Lung (tissue), 12 donors: ENCODE measurements around the gene ST3GAL5. TPM values are rescaled to one million over a fixed set of nuclear protein-coding genes. Genes with fewer than 3 reads are reported as not detected.

Experiments
- ATAC-seq: fragments of 200-7000 bp; cut with Tn5 transposase; one replicate; pipeline ENCODE4 v1.9.1; 2020; ENCODE audit warnings: moderate number of reproducible peaks; ENCODE audit not compliant: insufficient read depth, low FRiP score
- DNase-seq, 3 donors: peaks; one replicate each; pipeline ENCODE4 v3.0.0-alpha.2; 2013 to 2017
- H3K27ac ChIP-seq, 2 donors: one replicate each; pipeline ENCODE4 v1.5.1; 2013; ENCODE audit warnings: mild to moderate bottlenecking in 2 of 2, moderate library complexity in 2 of 2, control low read depth in 1 of 2, inconsistent platforms in 1 of 2, low read depth in 1 of 2, low read length in 1 of 2
- H3K27me3 ChIP-seq, 3 donors: one replicate each; pipeline ENCODE4 v1.5.1; 2013; ENCODE audit warnings: low read length in 2 of 3; ENCODE audit not compliant: control insufficient read depth in 3 of 3, insufficient read depth in 3 of 3
- H3K36me3 ChIP-seq, 4 donors: one replicate each; pipeline ENCODE4 v1.5.1; 2013; ENCODE audit warnings: low read length in 4 of 4, mild to moderate bottlenecking in 1 of 4, moderate library complexity in 1 of 4; ENCODE audit not compliant: control insufficient read depth in 4 of 4, insufficient read depth in 4 of 4
- H3K4me1 ChIP-seq, 5 donors: one replicate each; pipeline ENCODE4 v1.5.1; 2013; ENCODE audit warnings: low read length in 5 of 5, mild to moderate bottlenecking in 2 of 5, moderate library complexity in 1 of 5; ENCODE audit not compliant: control insufficient read depth in 5 of 5, insufficient read depth in 5 of 5
- H3K4me3 ChIP-seq: one replicate; pipeline ENCODE4 v1.5.1; 2013; ENCODE audit warnings: mild to moderate bottlenecking, control low read depth, moderate library complexity
- H3K9ac ChIP-seq, 2 donors: one replicate each; pipeline ENCODE4 v1.5.1; 2013; ENCODE audit warnings: low read length in 2 of 2, control low read depth in 1 of 2; ENCODE audit not compliant: insufficient read depth in 1 of 2
- H3K9me3 ChIP-seq, 4 donors: one replicate each; pipeline ENCODE4 v1.5.1; 2013; ENCODE audit warnings: low read length in 3 of 4, mild to moderate bottlenecking in 1 of 4, moderate library complexity in 1 of 4; ENCODE audit not compliant: control insufficient read depth in 4 of 4, insufficient read depth in 3 of 4
- WGBS, 2 donors: extraction: QIAGEN DNeasy Blood & Tissue Kit; methylation state at CpG; one replicate each; pipeline ENCODE4 v1.1.7; 2013; 5-methylcytosine and 5-hydroxymethylcytosine counted together
- polyA plus RNA-seq, 2 donors: library from polyadenylated mRNA; stranded (reverse); fragments of 200-250 nt; gene quantifications; one replicate each; pipeline ENCODE4 v1.2.1, GENCODE V29; 2013
- total RNA-seq, 2 donors: library from RNA; depleted of rRNA in 1 of 2; stranded (reverse); fragments of >200 nt in 1 of 2; gene quantifications; one replicate each; pipeline ENCODE4 v1.2.1, GENCODE V29; 2014 to 2021
- TF ChIP-seq, protein P1 (sequence below): IDR thresholded peaks from 2 replicates; pipeline ENCODE4 v1.5.1; 2012; ENCODE audit warnings: mild to moderate bottlenecking; ENCODE audit errors: control extremely low read depth, extremely low read depth
- donor health status: control.
- donor health status: control.
- donor health status: Bipolar disorder and iron deficiency.
- donor health status: healthy.
- donor health status: DM: yes; HTN: yes; CAD: no.

Gene ST3GAL5
- total and polyA plus RNA-seq, 4 donors: 31.1 to 149 (median 64.4) TPM

DNA sequence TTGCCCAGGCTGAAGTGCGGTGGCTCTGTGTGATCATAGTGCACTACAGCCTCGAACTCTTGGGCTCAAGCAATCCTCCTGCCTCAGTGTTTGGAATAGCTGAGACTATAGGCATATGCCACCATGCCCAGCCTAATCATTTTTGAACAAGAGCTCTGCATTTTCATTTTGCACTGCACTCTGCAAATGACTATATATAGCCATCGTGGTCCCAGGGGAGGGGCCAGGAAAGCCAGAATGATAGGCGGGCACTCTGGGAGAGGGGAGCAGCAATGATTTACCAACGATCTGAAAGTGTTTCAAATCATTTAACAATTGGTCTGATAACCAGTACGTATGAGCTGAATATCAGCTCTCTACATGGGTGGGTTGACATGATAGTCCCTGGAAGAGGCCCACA, 22.3 kb upstream of the ST3GAL5 start:
- DNase-seq (no peak), ATAC-seq (no peak)
- no peaks in the 10 kb centered on the region for H3K27me3 ChIP-seq
- H3K36me3 ChIP-seq: no peaks in the 10 kb centered on the region
- H3K9me3 ChIP-seq: no peaks in the 10 kb centered on the region
- TF ChIP-seq, protein P1, sequence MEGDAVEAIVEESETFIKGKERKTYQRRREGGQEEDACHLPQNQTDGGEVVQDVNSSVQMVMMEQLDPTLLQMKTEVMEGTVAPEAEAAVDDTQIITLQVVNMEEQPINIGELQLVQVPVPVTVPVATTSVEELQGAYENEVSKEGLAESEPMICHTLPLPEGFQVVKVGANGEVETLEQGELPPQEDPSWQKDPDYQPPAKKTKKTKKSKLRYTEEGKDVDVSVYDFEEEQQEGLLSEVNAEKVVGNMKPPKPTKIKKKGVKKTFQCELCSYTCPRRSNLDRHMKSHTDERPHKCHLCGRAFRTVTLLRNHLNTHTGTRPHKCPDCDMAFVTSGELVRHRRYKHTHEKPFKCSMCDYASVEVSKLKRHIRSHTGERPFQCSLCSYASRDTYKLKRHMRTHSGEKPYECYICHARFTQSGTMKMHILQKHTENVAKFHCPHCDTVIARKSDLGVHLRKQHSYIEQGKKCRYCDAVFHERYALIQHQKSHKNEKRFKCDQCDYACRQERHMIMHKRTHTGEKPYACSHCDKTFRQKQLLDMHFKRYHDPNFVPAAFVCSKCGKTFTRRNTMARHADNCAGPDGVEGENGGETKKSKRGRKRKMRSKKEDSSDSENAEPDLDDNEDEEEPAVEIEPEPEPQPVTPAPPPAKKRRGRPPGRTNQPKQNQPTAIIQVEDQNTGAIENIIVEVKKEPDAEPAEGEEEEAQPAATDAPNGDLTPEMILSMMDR: no peak
- H3K9ac ChIP-seq: no peak overlapping the region
- no peak overlapping the region for H3K27ac ChIP-seq
- no peak overlapping the region for H3K4me3 ChIP-seq
- peaks cover 0 to 4% (median 0%) of the 10 kb centered on the region in 5 donors for H3K4me1 ChIP-seq
- 72 to 80% methylated on average over 6 of the region's 6 CpGs for WGBS, 2 donors

DNA sequence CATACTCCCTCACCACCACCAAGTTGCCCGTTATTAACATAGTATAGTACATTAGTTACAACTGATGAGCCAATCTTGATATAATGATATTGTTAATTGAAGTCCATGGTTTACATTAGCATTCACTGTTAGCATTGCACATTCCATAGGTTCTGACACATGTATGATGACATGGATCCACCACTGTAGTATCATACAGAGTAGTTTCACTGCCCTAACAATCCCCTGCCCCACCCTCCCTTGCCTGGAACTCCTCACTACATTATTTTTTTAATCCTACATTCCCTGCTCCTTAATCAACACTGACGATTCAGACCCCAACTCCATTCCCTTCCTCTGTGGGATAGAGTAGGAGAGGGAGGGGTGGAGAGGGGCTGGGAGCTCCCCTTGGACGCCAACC, 20.2 kb upstream of the ST3GAL5 start:
- WGBS, 2 donors: 92 to 94% methylated on average over 3 of the region's 3 CpGs

GRCh38 chr2:85908506-85908905, 19.7 kb upstream of the ST3GAL5 start:
- no peaks in the 10 kb centered on the region for H3K9me3 ChIP-seq
- H3K27ac ChIP-seq: no peak overlapping the region
- DNase-seq: no peak
- H3K9ac ChIP-seq: no peak overlapping the region
- TF ChIP-seq, protein P1: no peak
- H3K4me1 ChIP-seq: peaks cover 0 to 13% (median 3%) of the 10 kb centered on the region in 5 donors
- H3K4me3 ChIP-seq: no peak overlapping the region
- ATAC-seq: no peak
- no peaks in the 10 kb centered on the region for H3K27me3 ChIP-seq
- H3K36me3 ChIP-seq: peaks cover 0 to 2% (median 0%) of the 10 kb centered on the region in 4 donors
- 94 to 100% methylated on average over 1 of the region's 1 CpG for WGBS, 2 donors

More for the DNA sequence above, 20.2 kb upstream of the ST3GAL5 start:
- Histone ChIP-seq H3K4me3 (no peak overlapping the region), H3K27ac (no peak overlapping the region), H3K9ac (no peak overlapping the region), H3K27me3 (no peaks in the 10 kb centered on the region), H3K4me1 (peaks cover 0 to 13% (median 3%) of the 10 kb centered on the region in 5 donors), H3K36me3 (peaks cover 0 to 2% (median 0%) of the 10 kb centered on the region in 4 donors), H3K9me3 (no peaks in the 10 kb centered on the region)
- no peak for ATAC-seq
- TF ChIP-seq, protein P1: no peak
- DNase-seq: no peak

- H3K27ac ChIP-seq: no peak overlapping the region
- peaks cover 0 to 13% (median 3%) of the 10 kb centered on the region in 5 donors for H3K4me1 ChIP-seq
- DNase-seq: peak in 2 of 3 donors; percentile 28 to 61
- H3K27me3 ChIP-seq: no peaks in the 10 kb centered on the region
- H3K36me3 ChIP-seq: peaks cover 0 to 2% (median 0%) of the 10 kb centered on the region in 4 donors
- ATAC-seq: peak; percentile 48
- TF ChIP-seq, protein P1: no peak
- WGBS, 2 donors: 48 to 56% methylated on average over 9 of the region's 9 CpGs
- no peak overlapping the region for H3K9ac ChIP-seq
- H3K9me3 ChIP-seq: no peaks in the 10 kb centered on the region
- H3K4me3 ChIP-seq: no peak overlapping the region
Observed at GRCh38 chr2:85907671-85908157, 18.9 kb upstream of the ST3GAL5 start.
